GOT3 (cell line): Measurements from ENCODE around the gene TEX35.

Source experiments
- DNase-seq: peaks from one replicate; lab custom pipeline; 2025; ENCODE audit warnings: mixed read lengths; lab: John Stamatoyannopoulos, UW

The TEX35 gene

DNA sequence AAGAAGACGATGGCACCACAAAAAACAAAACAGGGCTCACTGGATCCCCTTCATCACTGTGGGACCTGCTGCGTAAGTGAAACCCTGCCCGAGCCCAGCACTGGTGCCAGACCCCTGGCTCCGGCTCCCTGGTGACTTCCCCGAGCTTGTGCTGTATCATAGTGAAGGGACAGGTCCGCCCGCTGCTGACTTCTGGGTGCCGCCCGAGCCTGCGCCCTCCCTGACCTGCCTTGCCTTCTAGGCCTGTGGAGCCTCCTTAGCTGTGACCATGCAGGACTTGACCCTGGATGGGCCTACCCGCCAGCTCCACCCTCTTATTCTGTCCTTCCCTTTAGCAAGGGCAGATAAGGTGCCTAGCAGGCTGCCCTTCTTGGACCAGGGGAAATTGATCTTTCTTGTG, 7.9 kb downstream of the TEX35 start:
- DNase-seq = no peak

DNA sequence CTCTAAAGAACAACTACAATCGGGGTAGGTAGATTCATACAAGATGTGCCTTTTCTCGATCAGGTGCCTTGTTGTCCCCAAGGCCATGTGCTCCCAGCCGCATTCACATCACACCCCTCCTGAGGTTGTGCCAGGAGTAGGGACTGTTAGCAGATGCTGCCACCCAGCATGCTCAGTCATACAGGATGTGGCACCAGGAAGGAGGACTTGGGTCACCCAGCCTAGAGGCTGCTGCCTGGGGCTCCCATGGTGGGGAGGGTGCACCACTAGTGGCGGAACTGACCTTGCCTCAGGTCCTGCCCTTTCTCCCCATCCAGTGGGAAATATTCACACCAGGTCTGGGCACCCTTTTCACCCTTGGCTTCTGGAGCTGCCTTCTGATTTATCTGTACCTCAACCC, 8.3 kb downstream of the TEX35 start:
- no peak for DNase-seq

DNA sequence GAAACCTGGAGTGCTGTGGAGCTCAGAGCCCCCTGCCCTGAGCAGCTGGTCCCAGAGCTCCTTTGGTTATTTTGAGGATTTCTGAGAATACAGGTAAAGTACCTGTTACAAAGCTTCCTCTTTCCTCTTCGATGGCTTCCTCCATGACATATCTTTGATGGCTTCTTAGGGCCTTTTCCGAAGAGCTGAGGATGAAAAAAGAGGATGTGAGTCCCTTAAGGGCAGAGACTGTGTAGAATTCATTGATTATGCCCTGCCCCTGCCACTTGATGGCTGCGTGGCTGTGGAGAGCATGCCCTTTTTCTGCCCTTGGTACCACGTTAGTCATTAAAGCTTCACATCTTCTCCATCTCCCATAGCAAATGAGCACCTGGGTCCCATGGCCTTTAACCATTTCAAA, 14.2 kb downstream of the TEX35 start:
- DNase-seq = no peak

DNA sequence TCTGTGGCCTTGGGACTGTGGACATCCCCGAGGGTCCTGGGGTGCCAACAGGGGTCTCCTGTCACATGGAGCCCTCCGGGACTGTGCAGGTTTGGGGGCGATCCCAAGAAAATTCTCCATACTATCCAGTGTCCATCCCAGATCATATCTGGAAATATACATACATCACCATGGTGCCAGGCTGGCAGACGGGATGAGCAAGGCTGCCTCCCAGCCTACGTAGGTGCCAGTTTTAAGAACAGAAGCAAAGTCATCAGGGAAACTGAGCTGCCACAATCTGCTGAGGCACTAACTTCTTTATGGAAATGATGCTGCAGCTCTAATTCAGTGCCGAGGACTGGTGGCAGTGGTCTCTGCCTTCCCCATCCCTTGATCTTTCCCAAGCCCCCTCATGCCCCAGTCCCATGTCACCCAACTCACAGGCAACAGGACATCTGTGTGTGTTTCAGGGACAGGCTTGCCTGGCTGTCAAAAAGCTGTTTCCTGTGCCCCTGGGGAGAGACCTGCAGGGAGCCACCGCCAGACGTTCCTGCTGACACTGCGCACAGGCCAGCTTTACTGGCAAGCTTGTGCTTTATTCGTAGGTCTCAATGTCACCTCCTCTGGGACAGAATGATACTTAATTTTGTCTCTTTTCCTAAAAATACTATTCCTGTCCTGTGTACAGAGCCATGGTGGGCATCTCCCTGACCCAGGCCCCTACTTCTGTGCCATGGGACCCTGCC, 15.5 kb downstream of the TEX35 start:
- DNase-seq = no peak

DNA sequence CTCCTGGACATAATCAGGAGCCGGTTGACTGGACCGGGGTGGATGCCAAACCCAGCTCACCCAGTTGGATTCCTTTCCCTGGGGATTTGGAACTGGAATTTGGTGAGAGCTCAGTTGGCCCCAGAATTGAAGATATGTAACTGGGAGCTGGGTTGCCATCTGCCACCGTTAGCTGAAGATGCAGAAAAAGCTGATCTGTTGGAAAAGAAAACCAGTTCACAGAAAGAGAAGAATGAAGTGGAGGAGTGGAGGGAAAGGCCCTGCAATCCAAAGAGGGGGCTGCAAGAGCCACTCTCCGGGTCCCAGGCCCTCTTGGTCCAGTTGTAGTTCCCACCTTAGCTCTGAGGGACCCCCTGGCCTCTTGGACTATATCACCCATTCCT, 16.0 kb downstream of the TEX35 start:
- no peak for DNase-seq

DNA sequence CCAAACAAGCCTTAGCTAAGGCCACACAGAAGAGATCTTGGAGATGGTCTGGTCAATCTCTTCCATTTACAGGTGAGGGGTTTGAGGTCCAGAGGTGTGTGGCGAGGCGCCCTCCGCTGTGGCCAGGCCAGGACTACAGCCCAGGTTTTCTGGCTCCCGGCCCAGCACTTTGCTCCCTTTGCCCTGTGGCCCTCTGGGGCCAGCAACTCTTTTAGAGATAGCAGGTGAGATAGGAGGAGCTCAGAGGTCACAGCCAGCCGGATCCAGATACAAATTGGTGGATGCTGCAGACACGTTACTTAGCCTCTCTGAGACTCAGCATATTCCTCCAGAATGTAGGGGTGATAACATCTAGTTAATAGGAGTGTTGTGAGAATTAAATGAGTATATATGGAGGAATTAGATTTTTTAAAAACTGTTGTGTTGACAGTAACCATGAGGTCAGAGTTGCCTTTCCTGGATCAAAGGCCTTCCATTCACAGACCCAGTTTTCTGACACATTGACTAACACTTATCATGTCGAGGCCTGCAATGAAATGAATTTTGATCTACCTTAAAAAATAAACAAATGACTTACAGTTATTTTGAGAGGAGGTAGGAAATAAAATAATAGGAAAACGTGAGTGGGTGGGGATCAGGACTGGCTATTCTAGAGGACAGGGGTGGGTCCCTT, 16.6 kb downstream of the TEX35 start:
- no peak for DNase-seq

DNA sequence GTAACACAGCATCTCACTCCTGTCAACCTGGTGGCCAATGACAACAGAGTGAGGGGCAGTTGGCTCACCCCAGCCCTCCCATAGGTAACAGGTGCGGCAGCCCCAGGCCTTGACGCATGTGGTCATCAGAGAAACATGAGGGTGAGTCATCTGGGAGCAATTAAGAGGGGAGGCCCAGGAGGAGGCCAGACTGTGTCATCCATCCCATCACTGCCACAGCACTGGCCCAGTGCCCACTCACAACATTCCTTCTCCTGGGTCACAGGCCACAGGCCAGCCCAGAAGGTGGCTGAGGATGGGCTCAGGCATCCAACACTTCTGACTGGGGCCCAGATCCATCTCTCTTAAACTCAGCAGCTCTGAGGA, 17.1 kb downstream of the TEX35 start:
- DNase-seq = no peak

DNA sequence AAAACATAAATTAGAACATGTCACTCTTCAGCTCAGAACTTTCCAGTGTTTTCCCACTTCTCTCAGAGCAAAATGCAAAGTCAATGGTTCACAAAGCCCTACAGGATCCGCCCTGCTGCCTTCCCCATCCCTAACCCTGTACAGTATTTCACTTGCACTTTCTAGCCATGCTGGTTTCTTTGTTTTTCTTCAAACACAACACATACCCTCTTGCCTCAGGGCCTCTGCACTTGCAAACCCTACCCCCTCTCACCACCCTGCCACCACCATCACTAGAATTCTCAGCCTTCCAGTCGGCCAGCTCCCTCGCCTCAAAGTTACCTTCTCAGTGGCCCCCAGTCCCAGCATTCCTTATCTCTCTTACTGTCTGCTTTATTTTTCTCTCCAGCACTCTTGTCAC, 17.6 kb downstream of the TEX35 start:
- no peak for DNase-seq

DNA sequence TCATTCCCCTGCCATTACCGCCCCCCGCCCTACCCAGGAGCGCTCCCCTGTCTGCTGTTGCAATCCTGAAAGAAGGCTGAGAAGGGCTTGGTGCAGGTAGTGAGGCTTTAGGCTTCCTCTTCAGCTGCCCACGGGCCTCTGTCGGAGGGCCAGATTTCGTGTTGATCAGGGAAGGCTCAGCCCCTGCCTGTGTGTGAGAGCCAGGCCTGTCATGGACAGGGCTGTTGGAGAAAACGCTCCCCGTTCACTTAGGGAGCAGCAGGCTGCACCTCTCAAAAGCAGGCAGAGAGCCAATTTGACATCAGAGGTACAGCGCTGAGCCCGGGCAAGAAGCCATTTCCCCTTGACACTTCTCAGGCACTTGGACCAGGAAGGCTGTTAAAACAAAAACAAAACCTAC, 19.0 kb downstream of the TEX35 start:
- no peak for DNase-seq

DNA sequence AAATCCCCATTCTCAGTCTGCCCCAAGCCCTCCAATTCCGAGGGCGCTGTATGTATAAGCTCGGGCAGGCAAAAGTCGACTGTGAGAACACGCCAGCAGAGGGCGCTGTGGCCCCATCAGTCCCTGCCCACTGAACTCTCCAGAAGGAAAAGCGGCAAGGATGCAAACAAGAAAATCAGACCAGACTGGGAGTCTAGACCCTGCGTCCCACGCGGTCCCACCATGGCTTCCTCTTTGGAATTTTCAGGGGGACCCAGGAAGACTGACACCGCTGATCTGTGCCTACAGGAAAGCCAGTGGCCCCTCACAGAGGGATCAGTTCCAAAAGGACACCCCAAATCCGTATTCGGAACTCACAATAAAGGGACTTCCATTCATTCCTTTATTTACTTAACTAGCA, 19.5 kb downstream of the TEX35 start:
- DNase-seq = no peak

DNA sequence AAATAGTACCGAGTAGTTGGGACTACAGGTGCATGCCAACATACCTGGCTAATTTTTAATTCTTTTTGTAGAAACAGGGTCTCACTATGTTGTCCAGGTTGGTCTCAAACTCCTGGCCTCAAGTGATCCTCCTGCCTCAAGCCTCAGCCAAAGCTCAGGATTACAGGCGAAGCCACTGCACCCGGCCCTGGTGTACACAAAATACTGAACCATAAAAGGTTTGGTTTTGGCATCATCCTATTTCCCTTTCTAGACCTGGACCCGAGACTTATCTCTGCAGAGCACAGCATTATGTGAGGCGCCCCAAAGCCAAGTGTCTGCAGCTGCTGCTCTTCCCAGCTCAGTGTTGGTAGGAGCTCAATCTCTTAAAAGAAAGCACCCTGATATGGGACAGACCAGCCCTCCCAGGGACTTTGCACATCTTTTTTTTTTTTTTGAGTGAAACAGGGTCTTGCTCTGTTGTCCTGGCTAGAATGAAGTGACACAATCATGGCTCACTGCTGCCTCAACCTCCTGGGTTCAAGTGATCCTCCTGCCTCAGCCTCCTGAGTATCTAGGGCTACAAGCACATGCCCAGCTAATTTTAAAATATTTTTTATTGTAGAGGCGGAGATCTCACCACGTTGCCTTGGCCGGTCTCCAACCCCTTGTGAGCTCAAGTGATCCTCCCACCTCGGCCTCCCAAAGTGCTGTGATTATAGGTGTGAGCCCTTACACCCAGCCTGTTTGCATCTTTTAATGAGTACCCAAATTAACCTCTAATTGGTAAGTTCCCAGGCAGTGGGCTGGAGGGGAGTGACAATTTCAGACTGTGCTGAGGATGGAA, 20.4 kb downstream of the TEX35 start:
- DNase-seq = no peak

DNA sequence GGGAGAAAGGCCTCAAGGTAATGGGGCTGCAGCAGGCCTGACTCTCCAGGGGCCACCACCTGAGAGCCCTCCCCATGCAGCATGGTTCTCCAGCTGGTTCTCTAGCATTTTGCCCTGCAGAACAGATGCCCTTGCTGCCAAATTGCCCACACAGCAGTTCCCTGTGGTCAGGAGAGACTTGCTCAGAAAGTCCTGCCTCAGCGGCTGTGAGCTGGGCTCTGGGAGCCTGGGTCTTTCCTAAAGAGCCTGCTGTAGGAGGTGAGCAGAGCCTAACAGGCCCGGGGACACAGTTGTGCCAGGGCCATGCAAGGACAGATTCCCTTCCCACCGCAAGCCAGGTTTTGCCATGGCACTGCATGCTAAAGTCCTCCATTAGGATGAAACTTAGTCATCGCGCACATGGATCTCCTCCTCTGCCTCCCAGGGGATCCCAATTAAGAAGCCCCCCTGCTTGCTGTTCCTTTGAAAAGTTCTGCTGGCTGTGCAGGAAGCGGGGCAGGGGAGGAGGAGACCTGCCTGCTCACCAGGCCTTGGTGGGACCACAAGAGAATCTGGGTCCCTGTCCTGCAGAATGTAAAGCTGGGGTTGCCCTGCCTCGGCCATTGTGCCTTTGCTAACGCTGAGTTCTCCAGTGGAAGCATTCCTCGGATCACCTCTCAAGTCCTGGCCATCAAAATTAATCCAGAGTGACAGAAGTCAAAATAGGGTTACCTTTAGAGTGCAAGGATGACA, 21.4 kb downstream of the TEX35 start:
- DNase-seq = no peak

DNA sequence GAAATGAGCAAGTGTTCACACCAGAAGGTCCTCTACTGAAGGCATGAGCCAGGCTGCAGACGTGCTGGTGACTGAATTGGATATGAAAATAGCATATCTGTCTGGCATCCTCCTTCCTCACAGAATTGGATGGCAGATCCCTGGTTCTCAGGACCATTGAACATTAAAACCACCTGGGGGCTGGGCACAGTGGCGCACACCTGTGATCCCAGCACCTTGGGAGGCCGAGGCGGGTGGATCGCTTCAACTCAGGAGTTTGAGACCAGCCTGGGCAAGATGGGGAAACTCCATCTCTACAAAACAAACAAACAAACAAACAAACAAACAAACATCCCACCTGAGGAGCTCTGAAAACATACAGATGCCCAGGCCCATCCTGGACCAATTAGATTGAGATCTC, 23.4 kb downstream of the TEX35 start:
- no peak for DNase-seq

DNA sequence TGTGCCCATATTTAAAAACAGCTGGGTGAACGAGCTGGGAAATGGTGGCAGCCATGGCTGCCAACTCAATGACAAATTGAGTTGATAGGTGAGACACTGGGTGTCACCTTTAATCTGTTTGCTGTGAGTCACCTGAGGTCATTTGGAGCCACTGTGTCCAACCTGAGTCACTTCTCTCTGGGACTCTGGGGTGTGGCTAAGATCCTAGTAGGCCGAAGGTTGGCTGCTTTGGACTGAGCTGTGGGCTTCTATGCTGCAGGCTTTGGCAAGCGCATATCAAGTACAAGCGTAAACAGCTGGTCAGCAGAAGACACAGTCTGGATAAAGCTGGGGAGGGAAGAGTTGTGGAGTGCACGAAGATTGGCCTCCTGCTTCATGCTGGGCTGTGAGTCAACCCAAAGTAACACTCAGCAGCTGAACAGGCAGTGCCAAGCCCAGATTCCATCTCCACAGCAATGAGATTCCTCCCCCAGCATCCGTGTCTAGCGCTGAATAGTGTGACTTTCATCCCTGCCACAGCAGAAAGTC, 24.0 kb downstream of the TEX35 start:
- no peak for DNase-seq

DNA sequence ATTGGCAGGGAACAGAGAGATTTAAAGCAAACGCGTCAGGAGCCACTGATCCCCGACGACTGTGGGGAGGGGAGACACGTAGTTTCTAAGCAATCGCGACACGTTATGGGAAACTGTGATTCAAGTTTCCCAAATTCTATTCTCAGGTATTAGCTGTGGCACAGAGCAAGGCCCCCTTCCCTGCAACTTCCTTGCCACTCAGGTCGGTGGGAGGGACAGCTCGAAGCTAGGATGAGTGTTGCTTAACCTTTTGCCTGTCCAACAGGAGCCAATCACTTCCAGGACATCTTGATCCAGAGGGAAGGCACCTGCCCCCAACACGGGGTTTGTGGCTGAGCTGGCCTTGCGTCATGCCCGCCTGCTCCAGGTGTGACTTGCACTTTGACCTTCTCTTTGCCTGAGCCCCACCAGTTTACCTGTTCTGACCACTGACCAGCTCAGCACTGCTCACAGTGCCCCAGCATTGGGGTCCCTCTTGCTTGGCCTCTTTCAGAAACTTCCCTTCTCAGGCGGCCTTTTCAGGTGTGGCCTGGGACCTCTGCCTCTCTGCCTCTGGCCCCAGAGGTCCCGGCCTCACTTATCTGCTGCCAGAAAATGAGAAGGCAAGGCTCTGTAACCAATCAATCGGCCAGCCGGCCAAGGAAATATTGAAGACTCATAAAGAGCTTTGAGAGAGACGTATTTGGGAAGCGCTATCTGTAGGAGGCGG, 24.6 kb downstream of the TEX35 start:
- DNase-seq = no peak

DNA sequence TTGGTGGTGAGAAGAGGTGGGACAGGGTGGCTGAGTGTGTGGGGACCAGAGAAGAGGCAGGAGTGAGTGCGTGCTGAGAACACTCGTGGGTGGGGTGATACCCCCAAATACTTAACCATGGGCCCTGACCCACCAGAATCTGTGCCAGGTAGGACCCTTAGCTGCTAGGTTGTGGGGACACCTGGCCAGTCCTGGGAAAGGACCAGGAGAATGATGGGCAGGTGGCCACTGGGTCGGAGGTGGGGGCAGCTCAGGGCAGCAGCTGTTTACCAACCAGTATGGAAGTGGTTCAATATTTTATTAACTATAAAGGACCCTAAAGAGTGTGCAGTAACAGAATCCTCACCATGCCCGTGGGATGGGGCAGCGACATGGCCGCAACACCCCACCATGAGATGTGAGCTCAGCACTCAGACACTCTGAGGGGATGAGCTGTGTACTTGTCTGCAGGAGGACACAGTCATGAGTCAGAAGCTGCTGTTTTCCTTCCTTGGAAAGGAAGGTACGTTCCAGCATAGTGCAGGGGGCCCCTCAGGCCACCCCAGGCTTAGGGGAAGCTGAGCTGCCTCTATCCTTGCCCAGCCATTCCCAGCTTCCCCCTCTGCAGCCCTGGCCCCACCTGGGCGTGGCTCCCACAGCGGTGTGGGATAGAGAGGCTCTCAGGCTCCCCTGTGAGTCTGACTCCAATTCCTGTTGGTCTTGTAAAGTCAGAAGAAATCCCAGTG, 25.4 kb downstream of the TEX35 start:
- DNase-seq = no peak

DNA sequence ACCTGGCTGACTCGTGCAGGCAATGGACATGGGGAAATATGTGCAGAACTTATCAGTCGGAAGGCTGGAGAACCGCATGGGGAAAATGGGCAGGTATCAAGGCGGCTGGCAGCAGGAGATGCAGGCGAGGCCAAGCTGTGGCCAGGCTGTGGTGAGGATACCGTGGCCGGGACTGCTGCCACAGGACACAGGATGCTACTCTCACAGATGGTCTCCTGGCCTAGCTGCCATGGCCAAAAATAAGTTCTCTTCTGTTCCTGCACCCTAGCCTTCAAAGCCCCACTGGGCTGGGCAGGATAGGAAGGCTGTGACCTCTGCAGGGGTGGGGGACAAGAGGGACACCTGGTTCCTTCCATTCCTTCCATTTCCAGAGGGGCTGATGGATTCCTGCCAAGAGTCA, 26.4 kb downstream of the TEX35 start:
- no peak for DNase-seq

DNA sequence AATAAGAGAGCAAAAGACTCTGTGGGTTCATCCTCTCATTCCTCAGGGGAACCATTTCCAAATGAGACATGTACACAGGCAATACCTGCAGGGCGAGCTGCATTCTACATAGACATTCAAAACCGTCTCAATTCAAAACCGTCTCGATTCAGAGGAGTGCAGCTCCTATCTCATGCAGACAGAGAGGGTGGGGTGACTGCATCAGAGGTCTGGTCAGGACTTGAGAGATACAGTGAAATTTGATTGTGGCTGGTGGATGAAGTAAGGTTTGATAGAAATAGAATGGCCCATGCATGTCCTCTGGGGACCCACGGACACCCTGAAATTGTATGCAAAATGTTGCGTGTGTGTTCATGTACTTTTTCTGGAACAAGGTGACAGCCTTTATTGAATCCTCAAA, 27.3 kb downstream of the TEX35 start:
- no peak for DNase-seq

DNA sequence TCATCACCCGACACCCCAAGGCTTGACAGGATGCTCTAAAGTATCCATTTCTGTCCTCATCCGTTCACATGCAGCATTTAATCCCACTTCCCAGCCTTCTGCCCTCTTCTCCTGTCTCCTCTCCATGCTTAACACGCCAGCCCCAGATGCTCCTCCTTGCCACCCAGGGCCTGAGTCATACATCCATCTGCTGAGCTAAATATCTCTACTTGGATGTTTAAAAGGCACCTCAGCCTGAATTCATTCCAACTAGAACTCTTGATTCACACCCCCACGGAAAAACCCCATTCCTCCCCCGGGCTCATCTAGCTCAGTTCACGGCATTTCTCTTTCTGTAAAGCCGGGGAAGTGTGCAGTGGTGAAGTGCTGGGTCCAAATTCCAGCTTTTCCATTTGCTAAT, 27.7 kb downstream of the TEX35 start:
- no peak for DNase-seq

DNA sequence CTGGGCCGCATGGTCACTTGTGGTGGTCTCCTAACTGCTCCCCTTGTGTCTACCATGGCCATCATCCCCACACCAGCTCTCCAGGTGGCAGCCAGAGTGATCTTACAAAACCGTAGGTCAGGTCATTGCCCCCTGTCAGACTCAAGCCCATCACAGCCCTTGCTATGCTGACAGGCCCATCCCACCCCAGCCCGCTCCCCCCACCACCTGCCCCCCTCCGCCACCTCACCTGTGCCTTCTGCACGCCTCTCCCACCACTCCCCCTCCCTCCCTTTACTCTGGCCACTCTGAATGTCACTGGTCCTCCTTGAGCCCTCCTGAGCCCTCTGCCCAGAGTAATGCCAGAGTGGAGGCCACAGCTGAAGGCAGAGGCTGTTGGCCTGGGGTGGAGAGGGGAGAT, 28.5 kb downstream of the TEX35 start:
- no peak for DNase-seq
